Measurements from ENCODE around the gene P2RX1. TPM values are rescaled to one million over a fixed set of nuclear protein-coding genes. Genes with fewer than 3 reads are reported as not detected.

The P2RX1 gene
- total RNA-seq, 1 donor from 2014 or later, result 0.19 TPM

DNA sequence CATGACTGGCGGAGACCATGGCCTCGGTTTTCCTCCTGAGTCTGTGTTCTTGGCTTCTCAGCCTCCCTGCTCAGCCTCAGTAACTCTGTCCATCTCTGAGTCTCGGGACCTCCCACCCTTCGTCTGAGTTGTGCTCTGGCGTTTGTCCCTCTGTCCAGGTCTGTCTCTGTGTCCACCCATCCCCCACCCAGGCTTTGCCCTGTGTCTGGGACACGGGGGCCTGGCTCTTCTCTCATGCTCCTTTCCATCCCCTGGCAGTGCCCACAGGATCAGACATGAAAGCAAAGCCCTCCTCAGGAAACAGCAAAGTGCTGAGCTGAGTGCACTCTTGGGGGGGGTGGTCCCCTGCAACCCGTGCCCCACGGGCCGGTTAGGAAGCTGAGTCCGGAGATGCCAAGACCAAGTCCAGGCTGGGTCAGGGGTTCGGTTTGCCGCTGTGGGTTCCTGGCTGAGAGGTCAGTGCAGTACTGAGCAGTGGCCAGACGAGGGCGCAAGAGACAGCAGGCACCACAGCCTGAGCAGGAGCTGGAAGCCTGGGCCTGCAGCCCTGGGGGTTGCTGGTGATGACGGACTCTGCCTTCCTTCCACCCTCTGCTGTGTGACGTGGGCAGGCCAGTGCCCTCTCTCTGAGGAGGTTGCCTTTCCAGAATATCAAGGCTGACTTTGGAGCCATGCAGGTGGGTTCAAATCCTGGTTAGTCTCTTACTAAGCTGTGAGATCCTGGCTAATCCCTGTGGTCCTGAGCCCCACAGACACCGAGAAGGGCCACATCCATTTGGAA is 2.5 kb downstream of the P2RX1 start:
- H3K27me3 Mint-ChIP-seq, result peaks cover 3% of the 10 kb centered on the region
- peak; percentile 95 for TF ChIP-seq CTCF (IDR thresholded peaks at IDR 0.05; ENCODE audit: unreplicated experiment)

DNA sequence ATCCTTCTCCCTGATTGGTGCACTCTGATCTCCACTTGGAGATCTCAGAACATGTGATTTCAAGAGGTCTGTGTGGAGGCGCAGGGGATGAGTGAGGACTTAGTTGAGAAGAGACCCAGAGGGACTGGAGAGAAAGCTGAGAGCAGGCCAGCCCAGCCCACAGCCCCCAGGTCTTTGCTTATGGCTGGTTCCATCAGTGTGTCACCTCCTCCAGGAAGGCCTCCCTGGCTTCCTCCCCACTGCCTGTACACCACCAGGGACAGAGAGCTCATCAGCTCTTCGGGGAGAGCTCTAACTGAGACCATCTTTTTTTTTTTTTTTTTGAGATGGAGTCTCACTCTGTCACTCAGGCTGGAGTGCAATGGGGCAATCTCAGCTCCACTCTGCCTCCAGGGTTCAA is 3.4 kb downstream of the P2RX1 start:
- no peaks in the 10 kb centered on the region for H3K9me3 Mint-ChIP-seq (ENCODE audit: low read depth)
- H3K36me3 Mint-ChIP-seq (ENCODE audit: insufficient read depth), result no peaks in the 10 kb centered on the region
- no peak overlapping the region for H3K4me3 Mint-ChIP-seq (ENCODE audit: low read depth)
- no peak for TF ChIP-seq CTCF (IDR thresholded peaks at IDR 0.05; ENCODE audit: unreplicated experiment)
- H3K27me3 Mint-ChIP-seq, result peaks cover 3% of the 10 kb centered on the region
- H3K27ac Mint-ChIP-seq, result no peak overlapping the region
- DNase-seq (ENCODE audit: low spot score, unreplicated experiment), result no peak
- no peaks in the 10 kb centered on the region for H3K4me1 Mint-ChIP-seq (ENCODE audit: low read depth)

More for the DNA sequence above, 2.5 kb downstream of the P2RX1 start:
- peak; percentile 73 for DNase-seq (ENCODE audit: low spot score, unreplicated experiment)
- Mint-ChIP-seq H3K9me3 (ENCODE audit: low read depth) (no peaks in the 10 kb centered on the region), H3K36me3 (ENCODE audit: insufficient read depth) (no peaks in the 10 kb centered on the region), H3K27ac (no peak overlapping the region), H3K4me3 (ENCODE audit: low read depth) (no peak overlapping the region), H3K4me1 (ENCODE audit: low read depth) (no peaks in the 10 kb centered on the region)

GRCh38 chr17:3911271-3912053 is 4.8 kb downstream of the P2RX1 start:
- no peak overlapping the region for H3K27ac Mint-ChIP-seq
- peaks cover 3% of the 10 kb centered on the region for H3K27me3 Mint-ChIP-seq
- TF ChIP-seq CTCF (IDR thresholded peaks at IDR 0.05; ENCODE audit: unreplicated experiment), result no peak
- DNase-seq (ENCODE audit: low spot score, unreplicated experiment), result no peak
- H3K9me3 Mint-ChIP-seq (ENCODE audit: low read depth), result no peaks in the 10 kb centered on the region
- H3K36me3 Mint-ChIP-seq (ENCODE audit: insufficient read depth), result no peaks in the 10 kb centered on the region
- H3K4me1 Mint-ChIP-seq (ENCODE audit: low read depth), result no peaks in the 10 kb centered on the region
- H3K4me3 Mint-ChIP-seq (ENCODE audit: low read depth), result no peak overlapping the region

GRCh38 chr17:3910420-3911270 is 5.6 kb downstream of the P2RX1 start:
- Mint-ChIP-seq H3K27ac (no peak overlapping the region), H3K9me3 (ENCODE audit: low read depth) (no peaks in the 10 kb centered on the region), H3K27me3 (peaks cover 3% of the 10 kb centered on the region), H3K4me1 (ENCODE audit: low read depth) (no peaks in the 10 kb centered on the region), H3K4me3 (ENCODE audit: low read depth) (no peak overlapping the region), H3K36me3 (ENCODE audit: insufficient read depth) (no peaks in the 10 kb centered on the region)
- DNase-seq (ENCODE audit: low spot score, unreplicated experiment), result no peak
- TF ChIP-seq CTCF (IDR thresholded peaks at IDR 0.05; ENCODE audit: unreplicated experiment), result no peak

DNA sequence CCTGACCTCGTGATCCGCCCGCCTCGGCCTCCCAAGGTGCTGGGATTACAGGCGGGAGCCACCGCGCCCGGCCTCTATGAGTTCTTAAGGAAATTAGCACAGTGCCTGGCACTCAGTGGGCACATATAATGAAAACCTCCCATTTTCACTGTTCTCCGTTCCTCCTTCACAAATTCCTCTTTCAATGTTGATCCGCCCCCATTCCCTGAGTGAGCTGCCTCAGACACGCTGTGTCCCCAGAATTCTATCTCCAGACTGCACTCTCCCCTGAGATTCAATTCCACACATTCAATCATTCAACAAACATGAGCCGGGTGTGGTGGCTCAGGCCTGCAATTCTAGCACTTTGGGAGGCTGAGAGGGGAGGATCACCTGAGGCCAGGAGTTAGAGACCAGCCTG is 7.0 kb downstream of the P2RX1 start:
- Mint-ChIP-seq H3K27me3 (peaks cover 3% of the 10 kb centered on the region), H3K27ac (no peak overlapping the region)

More for the DNA sequence above, 7.0 kb downstream of the P2RX1 start:
- H3K9me3 Mint-ChIP-seq (ENCODE audit: low read depth), result no peaks in the 10 kb centered on the region
- no peaks in the 10 kb centered on the region for H3K36me3 Mint-ChIP-seq (ENCODE audit: insufficient read depth)
- H3K4me1 Mint-ChIP-seq (ENCODE audit: low read depth), result no peaks in the 10 kb centered on the region
- H3K4me3 Mint-ChIP-seq (ENCODE audit: low read depth), result no peak overlapping the region
- no peak for TF ChIP-seq CTCF (IDR thresholded peaks at IDR 0.05; ENCODE audit: unreplicated experiment)
- no peak for DNase-seq (ENCODE audit: low spot score, unreplicated experiment)

Measured in progenitor cell of endocrine pancreas (in vitro differentiated cells).